Lung (tissue), 12 donors: ENCODE data around the gene TTC22. TPM values are rescaled to one million over a fixed set of nuclear protein-coding genes. Genes with fewer than 3 reads are reported as not detected.

Experiments used
- ATAC-seq: fragments of 200-7000 bp; cut with Tn5 transposase; one replicate; pipeline ENCODE4 v1.9.1; 2020; ENCODE audit warnings: moderate number of reproducible peaks; ENCODE audit not compliant: insufficient read depth, low FRiP score
- DNase-seq, 3 donors: peaks; one replicate each; pipeline ENCODE4 v3.0.0-alpha.2; 2013 to 2017
- H3K27ac ChIP-seq, 2 donors: one replicate each; pipeline ENCODE4 v1.5.1; 2013; ENCODE audit warnings: mild to moderate bottlenecking in 2 of 2, moderate library complexity in 2 of 2, control low read depth in 1 of 2, inconsistent platforms in 1 of 2, low read depth in 1 of 2, low read length in 1 of 2
- H3K27me3 ChIP-seq, 3 donors: one replicate each; pipeline ENCODE4 v1.5.1; 2013; ENCODE audit warnings: low read length in 2 of 3; ENCODE audit not compliant: control insufficient read depth in 3 of 3, insufficient read depth in 3 of 3
- H3K36me3 ChIP-seq, 4 donors: one replicate each; pipeline ENCODE4 v1.5.1; 2013; ENCODE audit warnings: low read length in 4 of 4, mild to moderate bottlenecking in 1 of 4, moderate library complexity in 1 of 4; ENCODE audit not compliant: control insufficient read depth in 4 of 4, insufficient read depth in 4 of 4
- H3K4me1 ChIP-seq, 5 donors: one replicate each; pipeline ENCODE4 v1.5.1; 2013; ENCODE audit warnings: low read length in 5 of 5, mild to moderate bottlenecking in 2 of 5, moderate library complexity in 1 of 5; ENCODE audit not compliant: control insufficient read depth in 5 of 5, insufficient read depth in 5 of 5
- H3K4me3 ChIP-seq: one replicate; pipeline ENCODE4 v1.5.1; 2013; ENCODE audit warnings: mild to moderate bottlenecking, control low read depth, moderate library complexity
- H3K9ac ChIP-seq, 2 donors: one replicate each; pipeline ENCODE4 v1.5.1; 2013; ENCODE audit warnings: low read length in 2 of 2, control low read depth in 1 of 2; ENCODE audit not compliant: insufficient read depth in 1 of 2
- H3K9me3 ChIP-seq, 4 donors: one replicate each; pipeline ENCODE4 v1.5.1; 2013; ENCODE audit warnings: low read length in 3 of 4, mild to moderate bottlenecking in 1 of 4, moderate library complexity in 1 of 4; ENCODE audit not compliant: control insufficient read depth in 4 of 4, insufficient read depth in 3 of 4
- CTCF ChIP-seq: IDR thresholded peaks from 2 replicates; pipeline ENCODE4 v1.5.1; 2012; ENCODE audit warnings: mild to moderate bottlenecking; ENCODE audit errors: control extremely low read depth, extremely low read depth
- WGBS, 2 donors: extraction: QIAGEN DNeasy Blood & Tissue Kit; methylation state at CpG; one replicate each; pipeline ENCODE4 v1.1.7; 2013; 5-methylcytosine and 5-hydroxymethylcytosine counted together
- polyA plus RNA-seq, 2 donors: library from polyadenylated mRNA; stranded (reverse); fragments of 200-250 nt; gene quantifications; one replicate each; pipeline ENCODE4 v1.2.1, GENCODE V29; 2013
- total RNA-seq, 2 donors: library from RNA; depleted of rRNA in 1 of 2; stranded (reverse); fragments of >200 nt in 1 of 2; gene quantifications; one replicate each; pipeline ENCODE4 v1.2.1, GENCODE V29; 2014 to 2021
- donor health status: control.
- donor health status: control.
- donor health status: Bipolar disorder and iron deficiency.
- donor health status: healthy.
- donor health status: DM: yes; HTN: yes; CAD: no.

Gene TTC22
- total and polyA plus RNA-seq, 4 donors: 2.9 to 6.6 (median 3.5) TPM

DNA sequence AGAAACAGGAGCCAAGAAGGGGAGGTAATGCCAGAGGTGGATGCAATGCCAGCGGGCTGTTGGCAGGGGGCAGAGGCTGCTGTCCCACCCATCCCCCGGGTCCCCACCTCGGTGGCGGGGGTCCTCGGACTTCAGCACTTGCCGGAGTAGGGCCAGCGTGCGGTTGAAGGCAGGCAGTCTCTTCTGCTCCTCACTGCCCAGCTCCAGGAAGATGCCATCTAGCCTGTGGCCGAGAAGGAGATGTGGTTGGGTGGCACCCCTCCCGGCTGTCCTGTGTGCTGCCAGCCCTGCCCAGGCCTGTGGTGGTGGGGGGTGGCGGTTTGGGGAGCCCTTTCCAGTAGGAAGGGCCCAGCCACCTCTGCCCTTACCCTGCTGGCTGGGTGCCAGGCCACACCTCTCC is 13.5 kb downstream of the TTC22 start:
- no peak for DNase-seq
- ATAC-seq: no peak
- TF ChIP-seq CTCF: no peak
- Histone ChIP-seq H3K27ac (no peak overlapping the region), H3K27me3 (peaks cover 0 to under 1% (median 0%) of the 10 kb centered on the region in 3 donors), H3K36me3 (no peaks in the 10 kb centered on the region), H3K4me3 (no peak overlapping the region), H3K4me1 (no peaks in the 10 kb centered on the region), H3K9me3 (peaks cover 0 to 7% (median 1%) of the 10 kb centered on the region in 4 donors), H3K9ac (no peak overlapping the region)
- WGBS, 2 donors: 89 to 91% methylated on average over 11 of the region's 11 CpGs

GRCh38 chr1:54786778-54787177 is 14.3 kb downstream of the TTC22 start:
- Histone ChIP-seq H3K4me1 (no peaks in the 10 kb centered on the region), H3K9me3 (peaks cover 0 to 1% (median 0%) of the 10 kb centered on the region in 4 donors), H3K27ac (no peak overlapping the region), H3K27me3 (peaks cover 0 to 8% (median 5%) of the 10 kb centered on the region in 3 donors), H3K9ac (no peak overlapping the region), H3K4me3 (no peak overlapping the region), H3K36me3 (no peaks in the 10 kb centered on the region)
- DNase-seq: no peak
- 94 to 97% methylated on average over 8 of the region's 8 CpGs for WGBS, 2 donors
- ATAC-seq: no peak
- no peak for TF ChIP-seq CTCF

- no peak for TF ChIP-seq CTCF
- no peaks in the 10 kb centered on the region for H3K36me3 ChIP-seq
- ATAC-seq (no peak), DNase-seq (no peak)
- H3K4me1 ChIP-seq: peaks cover 0 to 11% (median 0%) of the 10 kb centered on the region in 5 donors
- H3K9ac ChIP-seq: no peak overlapping the region
- 79 to 91% methylated on average over 2 of the region's 2 CpGs for WGBS, 2 donors
- H3K4me3 ChIP-seq: no peak overlapping the region
- peaks cover 0 to 3% (median 0%) of the 10 kb centered on the region in 4 donors for H3K9me3 ChIP-seq
- H3K27ac ChIP-seq: no peak overlapping the region
- peaks cover 0 to 11% (median 6%) of the 10 kb centered on the region in 3 donors for H3K27me3 ChIP-seq
Observed at GRCh38 chr1:54784066-54784465, 17.1 kb downstream of the TTC22 start.

GRCh38 chr1:54782588-54782987 is 18.5 kb downstream of the TTC22 start:
- H3K4me1 ChIP-seq: peaks cover 0 to 11% (median 0%) of the 10 kb centered on the region in 5 donors
- TF ChIP-seq CTCF: no peak
- no peak overlapping the region for H3K27ac ChIP-seq
- ATAC-seq: no peak
- no peak for DNase-seq
- H3K27me3 ChIP-seq: peaks cover 0 to 14% (median 6%) of the 10 kb centered on the region in 3 donors
- no peak overlapping the region for H3K9ac ChIP-seq
- H3K9me3 ChIP-seq: peaks cover 0 to 3% (median 0%) of the 10 kb centered on the region in 4 donors
- 73 to 93% methylated on average over 2 of the region's 2 CpGs for WGBS, 2 donors
- H3K36me3 ChIP-seq: no peaks in the 10 kb centered on the region
- H3K4me3 ChIP-seq: no peak overlapping the region
